DMS153 (cell line): ENCODE results near the gene SLC25A28.

ENCODE experiments used
- DNase-seq: peaks from one replicate; lab custom pipeline; 2025; lab: John Stamatoyannopoulos, UW

SLC25A28 gene

DNA sequence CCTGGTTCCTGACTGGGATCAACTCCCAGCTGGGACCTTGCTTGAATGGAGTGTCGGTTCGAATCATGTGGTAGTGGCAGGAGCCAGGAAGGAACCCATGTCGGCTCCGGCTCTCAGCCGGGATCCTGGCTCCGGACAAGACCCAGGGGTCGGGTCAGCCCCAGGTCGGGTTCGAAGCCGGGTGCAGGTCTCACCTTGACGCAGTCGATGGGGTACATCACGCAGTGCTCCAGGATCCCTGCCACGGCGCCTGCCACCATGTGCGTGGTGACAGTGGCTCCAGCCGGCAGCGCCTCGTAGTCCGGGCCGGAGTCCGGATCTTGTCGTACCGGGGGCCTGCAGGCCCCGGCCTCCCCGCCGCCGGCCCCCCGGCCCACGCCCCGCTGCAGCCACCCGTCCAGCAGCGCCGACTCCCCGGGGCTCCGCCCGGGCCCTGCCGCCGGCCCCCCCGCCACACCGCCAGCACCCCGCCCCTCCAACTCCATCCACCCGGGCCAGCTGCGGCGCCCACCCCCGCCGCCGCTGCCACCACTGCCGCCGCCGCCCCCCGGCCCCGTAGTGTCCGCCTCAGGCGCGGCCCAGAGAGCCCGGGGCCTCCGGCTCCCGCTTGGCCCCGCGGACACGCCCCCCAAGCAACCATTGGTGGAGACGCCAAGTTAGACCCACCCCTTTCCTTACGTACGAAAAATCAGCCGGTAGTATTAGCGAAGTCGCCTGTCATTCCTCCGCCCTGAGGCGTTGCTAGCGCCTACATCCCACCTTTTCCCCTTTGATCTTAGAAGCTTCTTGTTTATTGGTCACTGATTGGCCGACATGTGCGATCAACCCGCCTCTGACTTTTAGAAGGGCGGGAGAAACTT is at the start of gene SLC25A28:
Gene SLC25A28 (minus strand): TSS at position 589 of the 860 bp plus-strand sequence. CDS start 104 bp downstream, at position 485.
- DNase-seq: peak; percentile 100

DNA sequence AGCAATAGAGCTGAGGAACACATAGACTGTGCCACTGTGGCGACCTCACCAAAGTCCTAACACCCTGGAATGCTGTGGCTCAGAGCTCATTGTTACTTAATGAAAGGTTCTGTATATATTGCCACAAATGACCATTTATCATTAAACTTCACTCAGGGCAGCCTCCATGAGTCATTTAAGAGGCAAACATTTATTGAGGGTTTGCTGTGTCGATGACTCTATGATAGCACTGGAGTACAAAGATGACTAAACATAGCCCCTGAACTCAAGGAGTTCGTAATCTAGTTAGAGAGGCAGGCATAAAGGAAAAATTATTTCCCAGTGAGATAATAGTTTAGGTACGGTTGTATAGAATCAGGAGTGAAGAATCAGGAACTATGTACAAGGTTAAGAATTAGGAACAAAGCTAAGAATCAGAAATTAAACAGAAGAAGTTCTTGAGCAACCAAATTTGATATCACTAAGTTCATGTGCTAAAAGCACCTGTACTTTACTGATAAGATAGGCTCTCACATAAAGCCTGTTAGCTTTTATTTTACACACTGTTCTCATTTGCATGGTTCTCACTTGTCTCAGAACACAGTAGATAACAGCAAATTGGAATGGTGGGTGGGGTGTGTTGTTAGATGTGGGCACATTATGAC is 47.0 kb upstream of the SLC25A28 start:
- DNase-seq: no peak

- DNase-seq: no peak
These were observed 45.1 kb upstream of the SLC25A28 start for GRCh38 chr10:99665304-99665703.

DNA sequence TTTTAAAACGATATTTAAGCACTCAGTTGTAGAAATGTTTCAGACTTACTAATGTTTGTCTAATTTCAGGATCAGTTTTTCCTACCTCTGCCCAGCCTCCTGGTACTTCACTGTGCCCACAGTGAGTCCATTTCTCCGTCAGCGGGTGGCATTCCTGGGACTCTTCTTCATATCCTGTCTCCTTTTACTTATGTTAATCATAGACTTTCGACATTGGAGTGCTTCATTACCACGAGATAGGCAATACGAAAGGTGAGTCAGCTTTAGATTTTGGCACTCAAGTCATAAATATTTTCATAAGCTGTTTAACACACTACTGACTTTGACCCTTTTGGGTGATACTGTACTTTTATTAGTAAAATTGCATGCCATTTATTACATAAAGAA is 41.1 kb upstream of the SLC25A28 start:
- DNase-seq: no peak

GRCh38 chr10:99660662-99661376 is 40.6 kb upstream of the SLC25A28 start:
- no peak for DNase-seq

DNA sequence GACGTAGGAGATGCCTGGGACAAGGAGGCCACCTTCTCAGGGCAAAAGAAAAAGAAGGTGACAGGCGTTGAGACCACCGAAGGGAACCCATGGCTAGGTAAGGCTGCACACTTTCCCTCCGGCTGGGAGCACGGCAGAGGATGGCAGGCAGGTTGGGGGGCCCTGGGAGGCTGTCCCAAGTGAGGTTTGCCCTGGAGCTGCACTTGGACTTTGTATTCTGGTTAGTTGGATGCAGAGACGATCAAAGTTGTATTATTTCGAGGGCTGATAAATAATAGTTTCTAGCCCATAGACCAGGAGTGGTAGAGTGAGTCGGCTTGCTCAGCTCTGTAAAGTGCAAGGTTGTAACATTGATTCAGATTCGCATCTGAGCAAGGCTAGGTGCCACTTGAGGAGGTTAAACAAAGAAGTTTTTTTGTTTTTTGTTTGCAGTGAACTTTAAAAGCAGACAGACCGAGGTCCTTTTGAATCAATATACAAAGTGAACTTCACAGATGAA is 39.7 kb upstream of the SLC25A28 start:
- no peak for DNase-seq

GRCh38 chr10:99659031-99659867 is 39.0 kb upstream of the SLC25A28 start, which contains the start of gene ENTPD7:
Gene ENTPD7 (plus strand): TSS chr10:99659509. CDS start chr10:99659957, 448 bp downstream.
- DNase-seq: peak; percentile 93

GRCh38 chr10:99658622-99659030 is 38.4 kb upstream of the SLC25A28 start:
- no peak for DNase-seq

- no peak for DNase-seq
These were observed 36.2 kb upstream of the SLC25A28 start for GRCh38 chr10:99656199-99657064.

DNA sequence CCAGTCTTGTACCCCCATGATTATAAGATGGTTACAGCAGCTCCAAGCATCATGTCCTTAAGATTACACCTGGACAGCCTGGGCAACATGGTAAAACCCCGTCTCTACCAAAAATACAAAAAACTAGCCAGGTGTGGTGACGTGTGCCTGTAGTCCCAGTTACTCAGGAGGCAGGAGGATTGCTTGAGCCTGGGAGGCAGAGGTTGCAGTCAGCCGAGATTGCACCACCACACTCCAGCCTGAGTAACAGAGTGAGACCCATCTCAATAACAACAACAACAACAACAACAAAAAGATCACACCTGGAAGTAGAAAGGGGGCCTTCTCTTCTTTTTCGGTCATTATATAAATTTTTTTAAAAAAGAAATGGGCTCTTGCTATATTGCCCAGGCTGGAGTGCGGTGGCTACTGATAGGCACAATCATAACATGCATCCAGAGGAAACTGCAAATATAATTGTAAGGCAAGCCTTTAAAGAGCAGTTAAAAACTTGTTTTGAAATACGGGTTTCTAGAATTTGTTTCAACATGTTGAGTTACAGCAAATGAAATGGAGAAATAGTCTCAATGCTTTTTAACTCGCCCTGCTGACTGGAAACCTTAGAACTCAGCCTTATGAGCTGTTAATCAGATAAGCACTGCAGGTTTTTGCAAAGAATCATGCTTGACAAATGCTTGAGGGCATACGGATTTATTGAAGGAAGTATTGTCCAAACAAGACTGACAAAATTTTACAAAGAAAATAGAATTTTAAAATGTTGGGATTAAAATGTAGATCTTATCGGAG is 34.3 kb upstream of the SLC25A28 start:
- DNase-seq: no peak

DNA sequence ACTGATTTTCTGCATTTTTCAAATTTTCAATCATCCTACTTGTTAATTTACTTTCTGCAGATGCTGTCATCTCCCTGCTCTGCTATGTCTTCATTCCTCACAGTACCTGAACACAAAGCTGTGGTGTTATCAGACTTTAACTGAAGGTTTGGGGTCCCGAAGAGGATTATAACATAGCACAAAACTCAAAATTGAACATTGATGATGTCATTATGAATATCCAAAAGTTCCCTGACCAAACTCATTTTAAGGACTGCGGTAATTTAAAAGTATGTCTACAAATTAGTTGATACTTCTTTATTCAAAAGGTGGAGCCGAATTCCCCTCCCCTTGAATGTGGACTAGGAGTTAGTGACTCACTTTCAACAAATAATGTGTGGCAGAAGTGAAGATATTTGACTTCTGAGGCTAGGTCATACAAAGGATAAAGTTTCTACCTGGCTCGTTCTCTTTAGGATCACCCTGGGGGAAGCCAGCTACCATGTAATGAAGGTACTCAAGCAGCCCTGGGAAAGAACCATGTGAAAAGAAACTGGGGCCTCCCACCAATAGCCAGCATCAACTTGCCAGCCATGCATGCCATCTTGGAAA is 32.7 kb upstream of the SLC25A28 start:
- DNase-seq: no peak

DNA sequence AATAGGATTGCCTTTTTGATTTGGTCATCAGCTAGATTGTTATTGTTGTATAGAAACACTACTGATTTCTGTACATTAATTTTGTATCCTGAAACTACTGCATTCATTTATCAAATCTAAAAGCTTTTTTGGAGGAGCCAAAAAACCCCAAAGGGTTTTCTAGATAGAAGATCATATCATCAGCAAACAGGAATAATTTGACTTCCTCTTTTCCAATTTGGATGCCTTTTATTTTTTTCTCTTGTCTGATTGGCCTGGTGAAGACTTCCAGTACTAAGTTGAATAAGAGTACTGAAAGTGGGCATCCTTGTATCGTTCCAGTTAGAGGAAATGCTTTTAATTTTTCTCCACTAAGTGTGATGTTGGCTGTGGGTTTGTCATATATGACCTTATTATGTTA is 28.5 kb upstream of the SLC25A28 start:
- no peak for DNase-seq

DNA sequence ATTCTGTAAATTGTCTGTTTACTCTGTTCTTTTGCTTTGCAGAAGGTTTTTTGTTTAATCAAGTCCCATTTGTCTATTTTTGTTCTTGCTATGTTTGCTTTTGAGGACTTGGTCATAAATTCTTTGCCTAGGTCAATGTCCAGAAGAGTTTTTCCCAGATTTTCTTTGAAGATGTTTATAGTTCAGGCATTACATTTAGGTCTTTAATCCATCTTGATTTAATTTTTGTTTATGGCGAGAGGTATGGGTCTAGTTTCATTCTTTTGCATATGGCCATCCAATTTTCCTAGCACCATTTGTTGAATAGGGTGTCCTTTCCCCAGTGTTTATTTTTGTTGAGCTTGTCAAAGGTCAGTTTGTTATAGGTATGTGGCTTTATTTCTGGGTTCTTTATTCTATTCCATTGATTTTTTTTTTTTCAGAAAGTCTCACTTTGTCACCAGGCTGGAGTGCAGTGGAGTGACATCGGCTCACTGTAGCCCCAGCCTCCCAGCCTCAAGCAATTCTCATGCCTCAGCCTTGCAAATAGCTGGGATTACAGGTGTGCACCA is 27.4 kb upstream of the SLC25A28 start:
- no peak for DNase-seq

GRCh38 chr10:99633832-99634231 is 13.6 kb upstream of the SLC25A28 start:
- DNase-seq: no peak

DNA sequence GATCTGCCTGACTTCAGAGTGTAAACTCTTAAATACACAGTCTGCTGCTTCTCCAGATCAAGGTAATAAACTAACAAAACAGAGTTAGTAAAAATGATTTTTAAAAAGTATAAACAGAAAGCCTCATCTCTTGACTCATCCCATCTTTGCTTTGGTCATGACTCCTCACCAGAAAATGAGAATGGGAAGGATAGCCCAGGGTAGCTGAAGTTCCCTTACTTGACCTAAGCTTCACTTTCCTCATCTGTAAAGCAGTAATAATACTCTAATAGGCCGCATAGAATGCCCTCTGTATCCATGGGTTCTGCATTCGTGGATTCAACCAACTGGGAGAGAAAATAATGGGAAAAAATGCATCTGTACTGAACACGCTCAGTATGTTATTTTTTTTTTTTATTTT is 11.3 kb upstream of the SLC25A28 start:
- DNase-seq: no peak

GRCh38 chr10:99630991-99631390 is 10.8 kb upstream of the SLC25A28 start:
- DNase-seq: no peak

DNA sequence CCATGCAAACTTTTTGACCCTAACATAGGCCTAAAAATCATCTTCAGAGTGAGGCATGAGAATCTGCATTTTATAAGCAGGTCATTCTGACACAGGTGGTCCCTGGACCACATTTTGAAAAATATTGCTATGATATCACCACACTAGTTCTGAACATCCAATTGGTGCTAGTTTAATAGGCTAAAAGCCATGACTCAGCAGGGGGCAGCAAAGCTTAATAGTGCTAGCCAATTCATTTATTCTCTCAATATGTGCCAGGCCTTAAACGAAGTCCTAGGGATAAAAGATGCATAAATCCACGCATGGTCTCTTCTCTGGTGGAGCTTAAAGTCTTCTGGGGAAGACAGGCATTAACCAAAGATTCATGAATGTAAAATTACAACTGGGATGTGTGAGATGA is 10.2 kb upstream of the SLC25A28 start:
- no peak for DNase-seq

DNA sequence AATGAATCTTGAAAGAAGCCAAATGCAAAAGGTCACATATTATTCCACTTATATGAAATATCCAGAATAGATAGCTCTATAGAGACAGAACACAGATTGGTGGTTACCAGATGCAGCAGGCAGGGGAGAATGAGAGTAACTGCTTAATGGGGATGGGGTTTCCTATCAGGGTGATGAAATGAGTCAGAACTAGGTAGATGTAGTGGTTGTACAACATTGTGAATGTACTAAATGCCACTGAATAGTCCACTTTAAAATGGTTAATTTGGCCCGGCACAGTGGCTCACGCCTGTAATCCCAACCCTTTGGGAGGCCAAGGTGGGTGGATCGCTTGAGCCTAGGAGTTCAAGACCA is 9.4 kb upstream of the SLC25A28 start:
- DNase-seq: no peak
